Natural killer cell (primary cell): ENCODE measurements around the gene PTGER3. TPM values are rescaled to one million over a fixed set of nuclear protein-coding genes. Genes with fewer than 3 reads are reported as not detected.

Source experiments
- ATAC-seq, 3 donors: fragments of 150-1000 bp in 2 of 3; fragments of 200-7000 bp in 1 of 3; cut with Tn5 transposase; 1 replicate in 1 of 3; 2 replicates in 2 of 3; pipeline ENCODE4 v1.10.0; 2021; ENCODE audit warnings: mild to moderate bottlenecking in 2 of 3, moderate library complexity in 2 of 3
- DNase-seq, 2 donors: peaks; one replicate each; pipeline versions ENCODE4 v3.0.0 to v3.0.0-alpha.2; 2013 to 2021; ENCODE audit warnings: mixed read lengths in 1 of 2
- H3K27ac ChIP-seq: one replicate; pipeline ENCODE4 v1.5.1; 2013; ENCODE audit warnings: mild to moderate bottlenecking, low read length
- H3K27me3 ChIP-seq: one replicate; pipeline ENCODE4 v1.6.1; 2013; ENCODE audit warnings: low read length; ENCODE audit not compliant: control insufficient read depth, insufficient read depth
- H3K36me3 ChIP-seq: one replicate; pipeline ENCODE4 v1.6.1; 2013; ENCODE audit warnings: low read length; ENCODE audit not compliant: control insufficient read depth, insufficient read depth
- H3K4me1 ChIP-seq: one replicate; pipeline ENCODE4 v1.6.1; 2013; ENCODE audit warnings: low read length; ENCODE audit not compliant: control insufficient read depth, insufficient read depth
- H3K4me3 ChIP-seq: one replicate; pipeline ENCODE4 v1.5.1; 2013; ENCODE audit warnings: low read length
- H3K9me3 ChIP-seq: one replicate; pipeline ENCODE4 v1.6.1; 2013; ENCODE audit warnings: low read length; ENCODE audit not compliant: control insufficient read depth, insufficient read depth
- H3K27ac Mint-ChIP-seq, 2 donors: one replicate each; pipeline ENCODE4 v1.8.0; 2022; ENCODE audit warnings: mild to moderate bottlenecking in 2 of 2, mixed read lengths in 2 of 2, moderate library complexity in 1 of 2
- H3K27me3 Mint-ChIP-seq, 2 donors: one replicate each; pipeline ENCODE4 v1.8.0; 2022; ENCODE audit warnings: low read depth in 2 of 2, mixed read lengths in 2 of 2
- H3K36me3 Mint-ChIP-seq: one replicate; pipeline ENCODE4 v1.8.0; 2022; ENCODE audit warnings: mixed read lengths
- H3K4me1 Mint-ChIP-seq, 2 donors: one replicate each; pipeline ENCODE4 v1.8.0; 2022; ENCODE audit warnings: mixed read lengths in 2 of 2
- H3K4me3 Mint-ChIP-seq: one replicate; pipeline ENCODE4 v1.8.0; 2022; ENCODE audit warnings: mild to moderate bottlenecking, moderate library complexity, mixed read lengths
- H3K9me3 Mint-ChIP-seq, 2 donors: one replicate each; pipeline ENCODE4 v1.8.0; 2022; ENCODE audit warnings: mixed read lengths in 2 of 2
- CTCF ChIP-seq: fragments of 200-600 bp; IDR thresholded peaks from one replicate; pipeline ENCODE4 v1.8.0; 2022; ENCODE audit warnings: antibody characterized with exemption
- WGBS: methylation state at CpG from one replicate; pipeline ENCODE4 v1.1.7; 2013; ENCODE audit warnings: missing lambda C conversion rate; ENCODE audit not compliant: insufficient coverage; 5-methylcytosine and 5-hydroxymethylcytosine counted together
- intact Hi-C: fragments of 100-400 bp; cut with micrococcal nuclease; formaldehyde crosslinking; loops from one replicate; pipeline ENCODE4 v1.14.2; 2022
- total RNA-seq, 4 donors: library from RNA; stranded (reverse); fragments of 120-200 nt in 1 of 4; gene quantifications; one replicate each; pipeline versions ENCODE4 v1.2.3 to v1.2.4, GENCODE V29; 2013 to 2022

Gene PTGER3
- total RNA-seq, 3 donors from 2014 or later (not counting 1 experiment from before 2014, with no cell fraction given) = 0.72 to 21.9 TPM; not detected in 1

GRCh38 chr1:70922196-70922595 lies 125.4 kb downstream of the PTGER3 start:
- no peak overlapping the region for H3K4me3 Mint-ChIP-seq
- WGBS = 78% methylated on average over 2 of the region's 2 CpGs
- Histone ChIP-seq H3K36me3 (no peaks in the 10 kb centered on the region), H3K27me3 (peaks cover 2% of the 10 kb centered on the region), H3K27ac (no peak overlapping the region), H3K4me1 (no peaks in the 10 kb centered on the region), H3K9me3 (peaks cover 6% of the 10 kb centered on the region), H3K4me3 (no peak overlapping the region)
- peaks cover 5 to 54% of the 10 kb centered on the region in 2 donors for H3K27me3 Mint-ChIP-seq
- no peaks in the 10 kb centered on the region for H3K9me3 Mint-ChIP-seq
- intact Hi-C loops = no loop called here
- TF ChIP-seq CTCF = no peak
- no peak for DNase-seq
- H3K27ac Mint-ChIP-seq = no peak overlapping the region
- peaks cover 24% of the 10 kb centered on the region for H3K36me3 Mint-ChIP-seq
- no peaks in the 10 kb centered on the region for H3K4me1 Mint-ChIP-seq
- ATAC-seq = no peak

Other genes starting within 250 kb of the PTGER3 start
- gene ZRANB2, start 33.2 kb upstream of the PTGER3 start, total RNA-seq = 100 to 1,000 TPM; 114 to 133 (median 128) TPM